NCI-H1930 (cell line): ENCODE results near the gene DDAH1.
A peak's percentile ranks its signal among the peaks of the same experiment; 100 is the strongest.
"Not testable (repeated sequence)": the region's sequence is repeated elsewhere in the genome, so short reads cannot be mapped to it uniquely, and the experiment has no call there.

Experiments used
- DNase-seq, 2 experiments: peaks; one replicate each; lab custom pipeline; 2025; lab: John Stamatoyannopoulos, UW

The DDAH1 gene

DNA sequence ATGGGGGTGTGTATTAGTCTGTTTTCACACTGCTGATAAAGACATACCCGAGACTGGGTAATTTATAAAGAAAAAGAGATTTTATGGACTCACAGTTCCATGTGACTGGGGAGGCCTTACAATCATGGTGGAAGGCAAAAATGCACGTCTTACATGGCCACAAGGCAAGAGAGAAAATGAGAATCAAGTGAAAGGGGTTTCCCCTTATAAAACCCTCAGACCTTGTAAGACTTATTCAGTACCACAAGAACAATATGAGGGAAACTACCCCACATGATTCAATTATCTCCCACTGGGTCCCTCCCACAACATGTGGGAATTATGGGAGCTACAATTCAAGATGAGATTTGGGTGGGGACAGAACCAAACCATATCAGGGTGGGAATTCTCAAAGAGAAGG, 5.2 kb upstream of the DDAH1 start:
- DNase-seq = not testable (repeated sequence)

DNA sequence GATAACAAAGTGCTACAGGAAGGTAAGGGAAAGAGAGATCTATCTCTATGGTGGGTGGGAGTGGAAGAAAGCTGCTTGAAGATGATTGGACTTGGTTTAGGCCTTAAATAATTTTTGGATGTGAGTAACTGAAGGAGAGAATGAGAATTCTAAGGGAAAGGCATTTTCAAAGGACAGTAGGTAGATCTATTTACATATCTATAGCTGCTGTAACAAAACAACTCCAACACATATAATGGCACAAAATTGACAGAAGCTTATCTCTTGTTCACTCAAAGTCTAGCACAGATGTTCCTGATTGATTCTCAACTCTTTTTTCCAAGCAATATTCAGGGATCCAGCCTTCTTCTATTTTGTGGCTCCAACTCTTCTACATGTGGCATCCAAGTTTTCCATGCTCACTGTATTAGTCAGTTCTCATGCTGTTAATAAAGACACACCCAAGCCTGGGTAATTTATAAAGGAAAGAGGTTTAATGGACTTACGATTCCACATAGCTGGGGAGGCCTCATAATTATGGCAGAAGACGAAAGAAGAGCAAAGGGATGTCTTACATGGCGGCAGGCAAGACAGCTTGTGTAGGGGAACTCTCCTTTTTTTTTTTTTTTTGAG, 3.1 kb upstream of the DDAH1 start:
- DNase-seq = no peak

DNA sequence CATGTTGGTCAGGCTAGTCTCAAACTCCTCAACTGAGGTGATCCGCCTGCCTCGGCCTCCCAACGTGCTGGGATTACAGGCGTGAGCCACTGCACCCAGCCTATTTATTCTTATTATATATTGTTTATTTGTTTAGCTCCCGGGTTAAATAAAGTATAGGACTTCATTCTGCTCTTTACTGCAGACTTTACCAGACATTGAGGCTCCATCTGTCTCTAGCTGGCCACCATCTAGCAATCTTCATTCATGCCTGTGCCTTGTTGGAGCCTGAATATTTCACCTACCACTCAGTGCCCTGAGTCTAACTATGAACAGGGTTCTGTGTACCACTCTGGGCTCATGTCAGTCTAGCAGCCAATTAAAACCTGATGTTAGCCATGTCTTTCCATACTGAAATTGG, 2.1 kb upstream of the DDAH1 start:
- no peak for DNase-seq

DNA sequence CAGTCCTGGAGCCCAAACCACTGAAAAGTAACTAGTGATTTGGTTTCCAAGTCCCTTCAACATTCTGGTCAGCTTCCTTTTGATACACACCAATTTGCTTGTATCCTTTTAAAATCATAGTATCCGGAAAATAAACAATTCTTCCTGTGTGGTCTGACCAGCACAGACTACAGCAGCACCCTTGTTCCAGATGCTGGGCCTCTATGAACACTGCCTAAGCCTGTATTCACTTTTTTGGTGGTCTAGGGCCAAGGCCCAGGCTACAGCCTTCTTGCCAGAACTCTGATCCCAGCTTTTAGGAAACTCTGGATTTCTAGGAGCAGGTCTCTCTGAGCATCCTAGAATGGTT, 801 bp upstream of the DDAH1 start:
- DNase-seq = no peak

DNA sequence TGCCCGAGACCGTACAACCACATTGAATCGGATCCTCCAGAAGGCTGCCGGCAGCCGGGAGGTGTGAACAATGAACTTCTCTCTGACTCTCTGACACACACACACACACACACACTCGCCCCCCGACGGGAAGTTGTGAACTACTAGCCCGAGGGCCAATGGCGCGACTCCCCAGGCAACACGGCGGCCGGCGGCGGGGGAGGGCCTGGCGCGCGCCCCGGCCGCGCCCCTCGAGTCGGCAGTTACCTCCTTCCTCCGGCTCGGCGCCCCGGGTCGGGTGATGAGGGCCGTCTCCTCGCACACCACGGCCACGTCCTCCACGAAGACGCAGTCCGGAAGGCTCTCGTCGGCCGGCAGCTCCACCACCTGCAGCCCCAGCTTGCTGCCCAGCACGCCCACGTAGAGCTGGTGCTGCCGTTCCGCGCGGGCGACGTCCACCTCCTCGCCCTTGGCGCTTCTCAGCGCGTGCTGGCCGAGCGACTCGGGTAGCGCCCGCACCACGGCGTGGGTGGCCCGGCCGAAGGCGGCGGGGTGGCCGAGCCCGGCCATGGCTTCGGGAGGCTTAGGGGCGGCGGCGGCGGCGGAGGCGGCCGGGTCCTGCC, 361 bp downstream of the DDAH1 start:
- DNase-seq = peak; percentile 31 to 32

DNA sequence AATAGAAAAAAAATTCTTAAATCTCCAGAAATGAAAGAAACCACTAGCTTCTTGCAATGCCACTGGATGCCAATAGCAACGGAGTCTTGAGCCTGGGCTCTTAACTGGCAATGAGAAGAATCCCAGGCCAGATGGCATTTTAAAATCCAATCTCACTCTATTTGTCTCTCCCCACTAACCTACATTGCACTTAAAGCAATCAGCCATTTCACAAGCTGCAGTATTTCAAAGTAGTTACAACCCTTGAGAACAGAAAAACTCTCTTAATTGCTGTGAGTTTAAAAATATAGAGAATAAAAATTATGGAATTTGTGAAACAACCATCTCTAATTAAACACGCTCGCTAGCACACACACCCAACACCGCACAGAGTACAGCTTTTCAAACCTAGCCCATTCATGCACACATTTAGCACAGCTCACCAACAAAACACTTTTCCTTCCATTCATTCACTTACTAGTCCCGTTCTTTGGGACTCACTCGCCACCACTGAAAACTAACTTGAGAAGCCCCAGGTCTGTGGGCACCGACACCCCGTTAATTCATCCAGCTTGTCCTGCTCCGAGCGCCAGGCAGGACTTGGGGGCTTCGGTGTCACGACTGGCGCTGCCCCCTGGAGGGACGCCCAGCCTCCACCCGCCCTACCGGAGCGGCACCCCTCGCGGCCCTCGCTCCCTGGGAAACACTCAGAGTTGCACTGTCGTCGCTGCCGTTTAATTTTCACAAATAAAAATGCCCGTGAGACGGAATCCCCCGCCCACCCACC, 1.0 kb downstream of the DDAH1 start:
- peak in 1 of 2 experiments; percentile 13 for DNase-seq

DNA sequence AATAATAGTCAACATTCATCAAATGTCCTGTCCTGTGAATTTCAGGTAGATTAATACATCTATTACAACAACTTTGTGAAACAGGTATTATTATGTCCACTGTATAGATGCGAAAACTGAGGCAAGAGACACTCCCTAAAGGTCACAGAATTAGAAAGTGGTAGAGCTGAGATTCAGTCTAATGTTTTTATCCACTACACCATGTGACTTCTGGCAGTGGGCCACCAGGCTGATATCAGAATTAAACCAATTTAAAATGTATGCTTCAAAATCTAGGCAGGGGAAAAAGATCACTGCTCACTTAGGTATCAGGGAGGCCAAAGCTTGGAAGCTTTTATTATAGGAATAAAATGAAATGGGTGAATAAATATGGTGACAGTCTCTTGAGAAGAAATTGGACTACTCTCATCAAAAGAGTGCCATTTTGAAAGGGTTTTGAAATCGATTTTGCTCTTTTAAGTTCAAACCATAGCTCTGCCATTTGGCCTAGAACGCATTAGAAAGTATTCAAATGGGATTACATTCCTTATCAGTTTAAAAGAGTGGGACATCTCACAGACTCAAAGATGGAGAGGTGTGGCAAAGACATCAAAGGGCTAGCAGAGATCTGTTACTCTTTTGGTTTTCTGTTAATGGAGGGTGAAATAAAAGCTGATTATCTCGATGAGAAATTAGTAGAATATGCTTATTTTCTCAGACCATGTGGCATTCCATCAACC, 1.9 kb downstream of the DDAH1 start:
- DNase-seq = no peak

DNA sequence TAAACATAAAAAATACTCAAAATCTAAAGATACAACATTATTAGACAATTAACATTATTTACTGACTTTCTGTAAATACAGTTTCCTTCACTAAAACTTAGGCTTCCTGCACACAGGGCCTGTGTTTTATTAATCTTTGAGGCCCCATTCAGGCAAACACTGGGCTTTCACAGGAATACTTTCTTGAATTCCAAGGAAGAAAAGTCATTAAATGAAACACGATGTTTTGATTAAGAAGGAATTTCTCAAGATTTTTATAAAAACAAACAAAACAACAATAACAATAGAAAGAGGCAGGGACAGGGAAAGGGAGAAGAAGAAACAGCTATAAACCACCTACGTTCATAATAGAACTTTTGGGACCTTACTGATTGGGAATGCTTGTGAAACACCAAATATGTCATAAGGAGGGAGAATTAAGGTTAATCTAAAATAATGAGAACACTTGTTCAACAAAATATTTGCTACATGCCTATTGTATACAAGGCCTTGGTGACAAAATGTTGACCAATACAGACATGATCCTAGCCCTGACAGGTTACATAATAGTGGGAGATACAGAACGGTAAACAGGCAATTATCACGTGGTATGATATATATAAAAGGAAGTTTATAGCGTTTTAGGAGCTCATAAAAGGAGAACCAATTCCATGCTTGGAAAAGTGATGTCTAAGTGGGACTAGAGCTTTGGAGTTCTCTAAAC, 3.6 kb downstream of the DDAH1 start:
- DNase-seq = no peak

DNA sequence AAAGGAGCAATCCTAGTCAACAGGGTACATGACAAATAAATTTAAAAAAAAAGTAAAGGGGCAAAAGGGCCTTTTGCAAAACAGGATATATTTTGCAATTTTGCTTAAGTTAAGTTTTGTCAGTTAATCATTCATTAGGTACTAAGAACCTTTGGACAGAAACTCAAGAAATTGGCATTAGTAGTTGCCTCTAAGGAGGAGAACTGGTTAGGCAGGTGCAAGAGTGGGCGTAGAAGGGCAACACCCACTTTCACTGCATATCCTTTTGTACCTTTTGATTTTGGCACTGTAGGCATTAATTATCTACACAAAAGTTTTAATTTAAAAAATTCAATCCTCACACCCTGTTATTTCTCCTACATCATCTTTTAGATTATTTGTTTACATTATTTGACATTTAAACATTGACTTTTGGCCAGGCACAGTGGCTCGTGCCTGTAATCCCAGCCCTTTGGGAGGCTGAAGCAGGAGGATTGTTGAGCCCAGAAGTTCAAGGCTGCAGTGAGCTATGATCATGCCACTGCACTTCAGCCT, 4.3 kb downstream of the DDAH1 start:
- DNase-seq = no peak

DNA sequence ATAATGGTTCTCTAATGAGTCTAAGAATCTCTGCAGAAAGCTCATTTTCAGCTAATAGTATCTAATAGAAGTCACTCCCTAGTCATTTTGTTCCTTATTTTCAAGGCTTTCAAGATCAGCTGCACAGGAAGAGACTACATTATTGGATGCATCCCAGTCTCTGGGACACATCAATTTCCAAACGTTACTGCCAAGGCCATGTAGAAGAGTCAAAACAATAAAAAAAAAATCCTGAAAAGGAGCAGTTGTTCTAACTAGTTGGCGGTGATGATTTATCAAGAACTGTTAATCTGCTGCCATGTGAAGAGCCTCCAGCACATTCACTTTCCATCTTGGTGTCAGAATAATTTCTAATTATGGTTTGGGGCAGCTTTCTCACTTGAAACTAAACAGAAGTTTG, 5.7 kb downstream of the DDAH1 start:
- DNase-seq = no peak

DNA sequence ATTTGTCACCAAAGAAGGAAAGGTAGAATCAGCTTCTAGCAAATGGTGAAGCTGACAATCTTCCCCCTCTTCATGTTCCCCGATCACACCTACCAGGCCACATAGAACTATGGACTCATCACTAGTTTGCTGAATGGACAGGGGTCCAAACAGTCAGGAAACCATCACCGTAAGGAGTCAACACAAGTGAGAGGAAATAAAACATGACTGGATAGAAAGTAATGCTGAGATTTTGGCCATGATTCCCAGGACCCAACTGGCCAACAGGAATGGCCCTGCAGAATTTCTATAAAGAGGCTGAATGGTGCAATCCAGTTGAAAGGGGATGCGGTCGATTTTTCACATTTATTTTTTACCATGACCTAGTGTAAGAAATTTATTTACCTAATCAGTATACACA, 10.7 kb downstream of the DDAH1 start:
- DNase-seq = no peak

DNA sequence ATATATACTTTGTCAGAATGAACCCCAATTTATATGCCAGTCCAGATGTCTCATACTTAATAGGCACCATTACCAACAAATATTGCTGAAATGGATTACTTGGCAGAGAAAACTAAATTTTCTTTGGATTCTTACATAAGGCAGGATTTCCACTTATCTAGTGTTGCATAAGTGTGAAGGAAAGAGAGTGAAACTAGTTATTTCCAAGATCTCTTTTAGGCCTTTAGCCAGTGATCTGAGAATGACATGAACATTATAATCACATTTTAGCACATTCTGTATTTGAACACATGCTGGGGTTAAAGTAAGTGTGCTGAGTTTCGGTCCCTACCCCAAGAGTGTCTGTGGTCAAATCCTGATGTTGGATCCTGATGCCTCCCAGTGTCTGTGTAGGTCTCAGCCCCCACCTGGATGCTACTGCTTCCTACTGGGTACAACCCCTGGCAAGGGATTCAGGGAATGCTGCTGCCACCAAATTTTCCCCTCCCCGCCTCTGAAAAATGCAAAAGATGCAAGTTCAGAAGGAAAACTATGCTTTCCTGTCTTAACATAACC, 11.2 kb downstream of the DDAH1 start:
- no peak for DNase-seq

DNA sequence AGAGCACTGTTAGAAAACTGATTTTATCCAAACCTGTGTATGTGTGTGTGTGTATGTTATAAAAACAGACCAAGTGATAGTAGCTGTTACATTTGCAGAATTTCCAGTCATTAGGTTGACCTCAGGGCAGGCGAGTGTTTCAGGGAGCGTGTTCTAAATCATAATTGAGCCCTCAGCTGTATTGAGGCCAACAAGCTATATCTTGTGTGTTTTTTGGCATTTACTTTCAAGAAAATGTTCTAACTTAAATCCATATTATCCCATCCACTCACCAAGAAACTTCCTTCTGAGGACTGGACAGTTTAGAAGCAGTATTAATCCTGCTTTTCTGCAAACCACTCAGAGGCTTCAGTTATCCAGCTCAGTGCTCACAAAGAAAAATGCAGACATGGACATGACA, 12.0 kb downstream of the DDAH1 start:
- no peak for DNase-seq

DNA sequence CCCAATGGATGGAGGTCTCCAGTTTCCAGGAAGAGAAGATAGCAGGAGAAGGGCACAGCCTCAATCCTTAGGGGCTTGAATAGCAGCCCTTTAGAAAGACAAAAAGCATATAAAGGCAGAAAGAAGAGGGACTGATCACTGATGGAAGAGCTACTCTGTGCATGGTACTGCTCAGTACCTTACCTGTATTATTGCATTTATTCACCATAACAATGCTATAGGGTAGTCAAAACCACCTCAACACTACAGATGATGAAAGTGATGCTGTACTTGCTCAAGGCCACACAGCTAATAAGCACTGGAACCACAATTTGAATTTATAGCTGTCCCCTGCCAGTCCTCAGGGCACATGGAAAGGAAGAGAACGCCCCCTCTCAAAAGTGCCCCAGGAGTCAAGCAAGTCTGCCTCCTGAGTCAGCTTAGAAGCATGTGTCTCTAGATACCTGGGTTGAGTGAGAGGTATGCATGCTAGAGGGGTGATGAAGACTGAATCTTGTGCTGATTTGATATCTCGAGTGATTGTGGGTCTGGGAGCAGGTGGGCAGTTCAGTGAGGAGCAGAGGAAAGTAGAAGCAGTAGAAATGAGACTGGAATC, 13.6 kb downstream of the DDAH1 start:
- no peak for DNase-seq

DNA sequence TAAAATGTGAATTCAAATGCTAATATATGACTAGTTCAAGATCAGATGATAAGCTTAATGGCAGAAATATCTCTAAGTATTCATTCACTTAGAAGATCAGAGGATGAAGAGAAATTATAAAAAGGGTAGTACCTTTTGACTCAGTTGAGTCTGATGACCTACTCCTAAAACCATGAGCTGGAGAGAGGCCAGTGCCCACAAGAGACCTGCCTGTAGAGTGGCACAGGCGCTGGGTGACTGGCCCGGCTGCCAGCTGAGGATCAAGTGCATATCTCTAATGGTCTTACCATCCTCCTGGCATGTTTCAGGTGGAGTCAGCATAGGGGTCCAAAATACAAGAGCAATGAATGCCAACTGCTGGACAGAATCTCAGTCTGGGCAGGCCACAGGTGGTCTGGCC, 14.1 kb downstream of the DDAH1 start:
- no peak for DNase-seq

DNA sequence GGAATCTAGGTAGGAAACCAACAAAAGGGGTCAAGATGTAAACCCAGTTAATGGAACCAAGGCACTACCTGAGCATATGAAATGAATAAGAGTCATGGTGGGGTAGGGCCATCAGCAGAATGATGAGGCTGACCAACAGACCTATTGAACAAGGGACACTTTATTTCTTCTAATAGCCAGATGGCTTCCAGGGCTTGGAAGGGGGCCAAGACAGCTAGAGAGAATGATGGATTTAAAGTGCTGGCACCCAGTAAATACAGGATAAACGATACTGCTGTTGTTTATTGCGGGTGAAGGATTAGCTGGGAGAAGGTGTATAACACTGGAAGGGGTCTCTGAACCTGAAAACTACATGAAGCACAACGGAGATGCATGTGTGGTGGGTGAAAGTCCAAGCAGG, 15.6 kb downstream of the DDAH1 start:
- DNase-seq = no peak

DNA sequence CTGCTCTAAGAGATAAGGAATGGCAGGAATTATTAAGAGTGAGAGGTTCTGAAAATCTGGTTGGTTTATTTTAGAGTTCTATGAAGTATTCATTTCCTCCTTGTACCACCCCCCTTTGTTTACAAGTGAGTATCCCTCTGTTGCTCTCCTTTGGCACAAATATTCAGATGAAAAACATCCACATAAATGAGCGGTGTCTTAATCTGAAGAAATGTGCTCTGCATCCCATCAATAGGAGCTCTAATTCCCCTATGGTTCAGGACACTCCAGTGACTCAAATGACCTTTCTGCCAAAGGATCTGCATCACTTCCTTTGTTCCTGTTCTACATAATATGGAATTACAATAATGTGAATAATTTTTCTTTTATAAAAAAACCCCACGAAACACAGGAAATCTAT, 16.6 kb downstream of the DDAH1 start:
- DNase-seq = no peak

DNA sequence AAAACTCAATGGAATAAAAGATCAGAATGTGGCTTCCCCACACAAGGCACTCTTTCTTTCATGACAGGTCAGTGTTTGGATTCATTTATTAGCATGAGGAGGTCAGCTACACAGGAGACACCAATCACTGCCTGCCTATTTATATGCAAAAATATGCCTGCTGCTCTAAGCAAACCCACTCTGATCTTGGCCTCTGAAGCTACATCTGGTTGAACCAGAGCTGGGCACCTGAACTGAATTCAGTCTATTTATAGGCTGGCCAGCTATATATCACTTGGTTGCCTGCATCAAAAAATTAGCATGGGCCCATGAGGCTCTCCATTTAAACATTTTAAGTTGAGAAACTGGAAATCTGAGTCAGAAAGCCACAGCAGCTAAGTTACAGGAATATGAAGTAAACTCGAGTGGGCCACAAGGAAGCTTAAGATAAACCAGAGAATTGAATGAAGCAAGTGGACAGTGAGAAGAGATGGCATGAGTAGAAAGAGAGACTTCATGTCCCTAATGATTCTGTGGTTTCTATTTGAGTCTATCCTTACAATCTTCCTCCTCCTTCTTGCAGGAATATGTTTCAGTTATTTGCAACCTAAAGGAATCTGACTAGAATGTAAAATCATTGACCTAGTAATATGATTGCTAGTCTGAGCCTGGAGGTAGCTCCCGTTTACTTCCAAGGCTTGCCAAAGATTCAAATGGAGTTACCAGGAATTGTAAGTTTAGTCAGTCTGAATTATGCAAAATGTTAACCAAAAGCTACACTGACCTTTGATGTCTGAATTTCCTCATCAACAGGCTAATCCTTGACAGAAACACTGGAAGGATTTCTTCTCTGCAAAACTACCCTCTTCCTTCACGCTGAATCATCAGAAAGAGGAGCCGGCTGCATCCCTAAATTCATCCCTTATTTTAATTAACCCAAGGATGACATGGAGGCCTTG, 17.7 kb downstream of the DDAH1 start:
- DNase-seq = no peak

DNA sequence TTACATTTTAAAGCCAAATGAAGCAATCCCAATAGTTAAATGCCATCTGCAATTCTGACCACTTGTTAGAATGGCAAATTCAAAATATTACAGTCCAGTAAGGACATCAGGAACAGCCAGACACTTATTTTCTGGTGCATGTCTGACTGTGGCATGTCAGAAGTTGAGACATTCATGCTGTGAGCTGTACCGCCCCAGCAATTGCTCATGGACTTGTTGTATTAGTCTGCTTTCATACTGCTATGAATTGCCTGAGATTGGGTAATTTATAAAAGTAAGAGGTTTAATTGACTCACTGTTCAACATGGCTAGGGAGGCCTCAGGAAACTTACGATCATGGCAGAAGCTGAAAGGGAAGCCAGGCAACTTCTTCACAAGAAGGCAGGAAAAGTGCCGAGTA, 19.1 kb downstream of the DDAH1 start:
- DNase-seq = no peak

DNA sequence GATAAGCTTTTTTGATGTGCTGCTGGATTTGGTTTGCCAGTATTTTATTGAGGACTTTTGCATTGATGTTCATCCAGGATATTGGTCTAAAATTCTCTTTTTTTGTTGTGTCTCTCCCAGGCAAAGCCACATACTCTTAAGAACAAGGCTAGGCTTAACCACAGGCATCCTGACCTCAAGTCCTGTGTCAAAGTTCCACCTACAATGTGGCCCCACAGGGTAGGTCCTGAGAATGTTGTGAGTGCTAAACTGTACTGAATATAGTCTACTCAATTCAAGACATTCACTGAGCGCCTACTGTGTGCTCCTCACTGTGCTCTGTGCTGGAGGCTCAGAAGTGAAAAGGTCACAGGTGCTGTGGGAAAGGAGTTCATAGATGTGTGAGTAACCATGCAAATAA, 20.6 kb downstream of the DDAH1 start:
- DNase-seq = no peak
